Gastrocnemius medialis (tissue), 4 donors: ENCODE measurements around the gene SCN5A. TPM values are rescaled to one million over a fixed set of nuclear protein-coding genes. Genes with fewer than 3 reads are reported as not detected.

Experiments
- ATAC-seq, 2 donors: fragments of 150-250 bp; one replicate each; pipeline ENCODE4 v1.9.1; 2016
- DNase-seq, 2 donors: peaks; one replicate each; pipeline ENCODE4 v3.0.0-alpha.2; 2019
- H3K27ac ChIP-seq, 4 donors: fragments of 200-600 bp; sonication (generic); 1 replicate in 1 of 4; 2 replicates in 3 of 4; pipeline ENCODE4 v1.5.1; 2016 to 2018; ENCODE audit warnings: mild to moderate bottlenecking in 2 of 4, moderate library complexity in 1 of 4
- H3K27me3 ChIP-seq, 3 donors: fragments of 200-600 bp; sonication (generic) in 2 of 3; 1 replicate in 1 of 3; 2 replicates in 2 of 3; pipeline versions ENCODE4 v1.5.1 to v1.6.0; 2016 to 2019; ENCODE audit warnings: mild to moderate bottlenecking in 1 of 3, moderate library complexity in 1 of 3
- H3K36me3 ChIP-seq, 2 donors: fragments of 200-600 bp; sonication (generic) in 1 of 2; one replicate each; pipeline ENCODE4 v1.5.1; 2017 to 2018
- H3K4me1 ChIP-seq, 2 donors: fragments of 200-600 bp; sonication (generic) in 1 of 2; one replicate each; pipeline ENCODE4 v1.5.1; 2016 to 2017; ENCODE audit warnings: mild to moderate bottlenecking in 2 of 2
- H3K4me3 ChIP-seq, 4 donors: fragments of 200-600 bp; sonication (generic) in 3 of 4; 1 replicate in 1 of 4; 2 replicates in 3 of 4; pipeline ENCODE4 v1.5.1; 2016 to 2019; ENCODE audit warnings: mild to moderate bottlenecking in 2 of 4
- H3K9me3 ChIP-seq, 3 donors: fragments of 200-600 bp; sonication (generic) in 2 of 3; 1 replicate in 1 of 3; 2 replicates in 2 of 3; pipeline ENCODE4 v1.5.1; 2016 to 2019
- CTCF ChIP-seq, 5 experiments: fragments of 450-650 bp in 3 of 5; fragments of 200-600 bp in 2 of 5; sonication (generic) in 2 of 5; IDR thresholded peaks in 4 of 5; conservative IDR thresholded peaks in 1 of 5; 1 replicate in 4 of 5; 2 replicates in 1 of 5; pipeline ENCODE4 v1.5.1; 2016 to 2019; ENCODE audit warnings: antibody characterized with exemption in 5 of 5, mild to moderate bottlenecking in 3 of 5, moderate library complexity in 3 of 5
- POLR2A ChIP-seq, 2 donors: fragments of 450-650 bp; IDR thresholded peaks; one replicate each; pipeline ENCODE4 v1.6.1; 2017; ENCODE audit warnings: antibody characterized with exemption in 2 of 2, mild to moderate bottlenecking in 2 of 2, moderate library complexity in 2 of 2
- in situ Hi-C, 4 donors: fragments of 200-750 bp; cut with MboI; loops; one replicate each; pipeline versions ENCODE4 v1.15.0 to v1.8.0; 2017; ENCODE audit warnings: low sequenced_read_pairs in 4 of 4
- intact Hi-C: fragments of 100-400 bp; cut with DNase I; formaldehyde crosslinking; loops from one replicate; pipeline ENCODE4 v1.15.1; 2023; ENCODE audit warnings: low total_unique reads
- total RNA-seq, 4 donors: library from RNA; depleted of rRNA; stranded (reverse); fragments of >200 nt; gene quantifications; one replicate each; pipeline versions ENCODE4 v1.1.0 to v1.2.3, GENCODE V29; 2016

SCN5A gene
- total RNA-seq, 4 donors from 2014 or later, result 0.05 to 4.3 (median 2.8) TPM; not detected in 1

DNA sequence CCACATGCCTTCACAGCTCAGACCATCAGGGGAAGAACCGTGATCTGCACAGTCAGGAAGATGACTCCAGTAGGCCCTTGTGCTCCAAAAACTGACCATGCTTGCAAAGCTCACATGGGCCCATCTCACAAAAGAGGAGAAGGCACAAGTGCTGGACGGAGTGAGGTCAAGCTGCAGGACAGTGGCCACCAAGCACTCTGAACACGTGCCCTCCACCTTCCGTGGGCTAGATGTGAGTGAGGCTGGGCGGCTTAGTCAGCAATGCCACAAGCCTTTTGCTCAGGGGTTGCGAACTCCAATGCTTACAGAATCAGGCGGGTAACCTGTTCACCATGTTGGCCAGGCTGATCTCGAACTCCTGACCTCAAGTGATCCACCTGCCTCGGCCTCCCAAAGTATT, 70.9 kb downstream of the SCN5A start:
- no peaks in the 10 kb centered on the region for H3K36me3 ChIP-seq
- H3K27me3 ChIP-seq, result no peaks in the 10 kb centered on the region
- H3K4me3 ChIP-seq, result no peak overlapping the region
- ATAC-seq (no peak), DNase-seq (no peak)
- TF ChIP-seq POLR2A (IDR thresholded peaks at IDR 0.05) (no peak), CTCF (IDR thresholded peaks at IDR 0.05 in 4 of 5, conservative IDR thresholded peaks at IDR 0.05 in 1 of 5) (no peak)
- no peaks in the 10 kb centered on the region for H3K9me3 ChIP-seq
- intact Hi-C loops, result no loop called here
- H3K4me1 ChIP-seq, result no peaks in the 10 kb centered on the region
- no peak overlapping the region for H3K27ac ChIP-seq
- in situ Hi-C loops, result no loop called here

DNA sequence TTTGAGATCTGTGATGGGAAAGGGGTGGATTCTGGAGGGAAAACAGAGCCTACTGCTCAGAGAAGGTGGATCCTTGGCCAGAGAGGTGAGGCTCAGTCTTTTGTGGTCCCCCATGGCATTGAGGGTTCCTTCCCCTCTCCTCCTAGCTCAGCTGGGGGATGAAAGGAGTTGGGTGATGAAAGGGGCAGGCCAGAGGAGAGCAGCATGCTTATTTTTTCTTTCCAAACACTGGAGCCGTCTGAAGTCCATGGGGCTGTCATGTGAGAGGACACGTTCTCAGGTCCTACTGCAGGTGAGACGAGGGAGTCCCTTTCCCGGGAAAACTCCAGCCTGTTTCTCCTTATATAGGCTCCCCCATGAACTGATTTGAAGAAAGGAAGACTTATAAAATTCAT, 71.4 kb downstream of the SCN5A start:
- no peak for TF ChIP-seq CTCF (IDR thresholded peaks at IDR 0.05 in 4 of 5, conservative IDR thresholded peaks at IDR 0.05 in 1 of 5)
- TF ChIP-seq POLR2A (IDR thresholded peaks at IDR 0.05), result no peak
- Histone ChIP-seq H3K4me1 (no peaks in the 10 kb centered on the region), H3K36me3 (no peaks in the 10 kb centered on the region), H3K9me3 (no peaks in the 10 kb centered on the region), H3K4me3 (no peak overlapping the region), H3K27me3 (no peaks in the 10 kb centered on the region), H3K27ac (no peak overlapping the region)
- DNase-seq (no peak), ATAC-seq (no peak)
- intact Hi-C loops (no loop called here), in situ Hi-C loops (no loop called here)

- no peak for DNase-seq
- intact Hi-C loops (no loop called here), in situ Hi-C loops (no loop called here)
- Histone ChIP-seq H3K9me3 (no peaks in the 10 kb centered on the region), H3K27me3 (no peaks in the 10 kb centered on the region), H3K4me1 (no peaks in the 10 kb centered on the region), H3K27ac (no peak overlapping the region), H3K4me3 (no peak overlapping the region), H3K36me3 (no peaks in the 10 kb centered on the region)
- no peak for ATAC-seq
- TF ChIP-seq CTCF (IDR thresholded peaks at IDR 0.05 in 4 of 5, conservative IDR thresholded peaks at IDR 0.05 in 1 of 5), result no peak
- TF ChIP-seq POLR2A (IDR thresholded peaks at IDR 0.05), result no peak
Observed at GRCh38 chr3:38577371-38578080, 72.0 kb downstream of the SCN5A start.

- H3K27me3 ChIP-seq, result no peaks in the 10 kb centered on the region
- no peaks in the 10 kb centered on the region for H3K36me3 ChIP-seq
- no peak for TF ChIP-seq POLR2A (IDR thresholded peaks at IDR 0.05)
- TF ChIP-seq CTCF (IDR thresholded peaks at IDR 0.05 in 4 of 5, conservative IDR thresholded peaks at IDR 0.05 in 1 of 5), result no peak
- intact Hi-C loops, result no loop called here
- ATAC-seq (no peak), DNase-seq (no peak)
- no peak overlapping the region for H3K4me3 ChIP-seq
- no peaks in the 10 kb centered on the region for H3K9me3 ChIP-seq
- H3K27ac ChIP-seq, result no peak overlapping the region
- no peaks in the 10 kb centered on the region for H3K4me1 ChIP-seq
- in situ Hi-C loops, result no loop called here
Observed at GRCh38 chr3:38576526-38577370, 72.7 kb downstream of the SCN5A start.
